ENCODE results near the gene RAD51B.
"Not testable (repeated sequence)": the region's sequence is repeated elsewhere in the genome, so short reads cannot be mapped to it uniquely, and the experiment has no call there.

RAD51B gene

GRCh38 chr14:68033336-68033932, 213.9 kb downstream of the RAD51B start:
- no peak for DNase-seq

GRCh38 chr14:68034896-68035295, 215.3 kb downstream of the RAD51B start:
- DNase-seq = no peak

GRCh38 chr14:68036202-68036601, 216.6 kb downstream of the RAD51B start:
- DNase-seq = no peak

GRCh38 chr14:68039593-68039992, 220.0 kb downstream of the RAD51B start:
- DNase-seq = no peak

- no peak for DNase-seq
Observed at GRCh38 chr14:68040633-68041369, 221.2 kb downstream of the RAD51B start.

- DNase-seq = no peak
Observed at GRCh38 chr14:68041876-68042354, 222.3 kb downstream of the RAD51B start.

GRCh38 chr14:68042586-68043210, 223.1 kb downstream of the RAD51B start:
- no peak for DNase-seq

- no peak for DNase-seq
Observed at GRCh38 chr14:68043752-68044151, 224.2 kb downstream of the RAD51B start.

GRCh38 chr14:68047906-68048305, 228.3 kb downstream of the RAD51B start:
- no peak for DNase-seq

GRCh38 chr14:68048815-68049214, 229.2 kb downstream of the RAD51B start:
- not testable (repeated sequence) for DNase-seq

- no peak for DNase-seq
Observed at GRCh38 chr14:68050177-68050576, 230.6 kb downstream of the RAD51B start.

- no peak for DNase-seq
Observed at GRCh38 chr14:68051146-68051545, 231.6 kb downstream of the RAD51B start.

- no peak for DNase-seq
Observed at GRCh38 chr14:68060198-68060597, 240.6 kb downstream of the RAD51B start.

GRCh38 chr14:68062651-68063050, 243.1 kb downstream of the RAD51B start:
- DNase-seq = no peak

- DNase-seq = no peak
Observed at GRCh38 chr14:68065322-68065721, 245.7 kb downstream of the RAD51B start.

GRCh38 chr14:68074765-68075381, 255.3 kb downstream of the RAD51B start:
- DNase-seq = no peak

GRCh38 chr14:68075382-68076029, 255.9 kb downstream of the RAD51B start:
- DNase-seq = no peak

- DNase-seq = no peak
Observed at GRCh38 chr14:68076451-68076850, 256.9 kb downstream of the RAD51B start.

- DNase-seq = no peak
Observed at GRCh38 chr14:68079941-68080697, 260.5 kb downstream of the RAD51B start.

- DNase-seq = no peak
Observed at GRCh38 chr14:68081489-68081888, 261.9 kb downstream of the RAD51B start.

- no peak for DNase-seq
Observed at GRCh38 chr14:68082698-68083291, 263.2 kb downstream of the RAD51B start.

- peak; percentile 26 for DNase-seq
Observed at GRCh38 chr14:68084256-68084655, 264.7 kb downstream of the RAD51B start.
